HepG2 (cell line): ENCODE data around the gene NAIF1. TPM values are rescaled to one million over a fixed set of nuclear protein-coding genes. Genes with fewer than 3 reads are reported as not detected.

Experiments
- ATAC-seq: fragments of 200-7000 bp; cut with Tn5 transposase; 3 replicates; pipeline ENCODE4 v1.9.1; 2020; ENCODE audit warnings: mild to moderate bottlenecking, moderate library complexity
- BruUV-seq: library from RNA; stranded (reverse); fragments of 400-500 nt; replicated peaks from 2 replicates; lab custom pipeline; 2021; lab: Mats Ljungman, UMichigan
- CTCF ChIA-PET: fragments of 300-600 bp; formaldehyde crosslinking; extraction: SDS; loops from one replicate; lab custom pipeline; 2021; ENCODE audit warnings: low total read pairs, inconsistent platforms, low intra/inter-chr PET ratio; lab: Yijun Ruan, JAX
- POLR2A ChIA-PET: fragments of 350-600 bp; sonication (Branson Sonifier 250); formaldehyde crosslinking; loops from one replicate; lab custom pipeline; 2020; ENCODE audit warnings: antibody characterized with exemption, inconsistent platforms; lab: Yijun Ruan, JAX
- DNase-seq: peaks from one replicate; pipeline ENCODE4 v3.0.0-alpha.2; 2015; ENCODE audit warnings: low spot score
- FAIRE-seq: peaks from 3 replicates; lab custom pipeline; 2011; peaks lifted over from hg19 to GRCh38; lab: Jason Lieb, UNC
- H2AFZ ChIP-seq: one replicate; pipeline ENCODE4 v1.6.1; 2011; ENCODE audit warnings: low read length, inconsistent platforms
- H3K27ac ChIP-seq: fragments of 300-600 bp; 3 replicates; pipeline ENCODE4 v1.8.0; 2011; ENCODE audit warnings: mixed run types, mild to moderate bottlenecking, mixed read lengths, low read length, inconsistent platforms; ENCODE audit not compliant: insufficient read depth; ENCODE audit errors: extremely low read length
- H3K27me3 ChIP-seq, 2 experiments: fragments of 200-600 bp in 1 of 2; 2 replicates in 1 of 2; 3 replicates in 1 of 2; pipeline versions ENCODE4 v1.6.0 to v1.8.0; 2011; ENCODE audit warnings: low read length in 2 of 2, mild to moderate bottlenecking in 2 of 2, moderate library complexity in 2 of 2, inconsistent platforms in 1 of 2; ENCODE audit not compliant: insufficient read depth in 2 of 2, control insufficient read depth in 1 of 2
- H3K36me3 ChIP-seq, 2 experiments: fragments of 200-600 bp in 1 of 2; replicated peaks in 1 of 2; 2 replicates in 1 of 2; 3 replicates in 1 of 2; pipeline versions ENCODE4 v1.5.1 to v1.8.0; 2011; ENCODE audit warnings: low read length in 2 of 2, inconsistent platforms in 1 of 2; ENCODE audit not compliant: insufficient read depth in 2 of 2, control insufficient read depth in 1 of 2
- H3K4me1 ChIP-seq: 2 replicates; pipeline ENCODE4 v1.5.1; 2012; ENCODE audit warnings: low read length, inconsistent platforms; ENCODE audit not compliant: insufficient read depth
- H3K4me2 ChIP-seq: 2 replicates; pipeline ENCODE4 v1.6.0; 2011; ENCODE audit warnings: low read depth, low read length, inconsistent platforms
- H3K4me3 ChIP-seq, 3 experiments: fragments of 200-600 bp in 1 of 3; sonication (generic), shearing (Covaris generic) in 1 of 3; replicated peaks in 1 of 3; 2 replicates each; pipeline ENCODE4 v1.5.1; 2011 to 2016; ENCODE audit warnings: low read length in 3 of 3, inconsistent platforms in 2 of 3, low read depth in 2 of 3, mild to moderate bottlenecking in 2 of 3, control low read depth in 1 of 3, mixed read lengths in 1 of 3; ENCODE audit not compliant: insufficient read depth in 1 of 3
- H3K79me2 ChIP-seq: one replicate; pipeline ENCODE4 v1.6.1; 2011; ENCODE audit warnings: low read length, inconsistent platforms; ENCODE audit not compliant: insufficient read depth
- H3K9ac ChIP-seq: 2 replicates; pipeline ENCODE4 v1.6.0; 2011; ENCODE audit warnings: mild to moderate bottlenecking, low read depth, low read length, inconsistent platforms; ENCODE audit not compliant: insufficient read depth
- H3K9me3 ChIP-seq: 2 replicates; pipeline ENCODE4 v1.5.1; 2012; ENCODE audit warnings: mild to moderate bottlenecking, low read length
- H4K20me1 ChIP-seq: 2 replicates; pipeline ENCODE4 v1.6.0; 2011; ENCODE audit warnings: inconsistent platforms, mild to moderate bottlenecking, low read length, moderate library complexity; ENCODE audit not compliant: insufficient read depth
- CREB1 ChIP-seq, 2 experiments: fragments of 450-650 bp in 1 of 2; IDR thresholded peaks; 2 replicates each; pipeline ENCODE4 v1.6.1; 2016 to 2017; ENCODE audit warnings: control low read depth in 1 of 2, mild to moderate bottlenecking in 1 of 2, missing compliant biosample characterization in 1 of 2, missing genetic modification characterization in 1 of 2
- HIC2 ChIP-seq: sonication (generic); formaldehyde crosslinking; IDR thresholded peaks from 2 replicates; pipeline ENCODE4 v1.9.0; 2022; ENCODE audit warnings: low read depth, missing genetic modification reagents
- KDM5A ChIP-seq: fragments of 200-600 bp; sonication (generic); IDR thresholded peaks from 2 replicates; pipeline ENCODE4 v1.7.0; 2018; ENCODE audit warnings: antibody characterized with exemption, mild to moderate bottlenecking, low read length, borderline replicate concordance
- RAD21 ChIP-seq: fragments of 450-650 bp; formaldehyde crosslinking; IDR thresholded peaks from 2 replicates; pipeline ENCODE4 v1.5.0; 2020; ENCODE audit warnings: mild to moderate bottlenecking
- SRF ChIP-seq: IDR thresholded peaks from 2 replicates; pipeline ENCODE4 v1.6.1; 2011; ENCODE audit warnings: mild to moderate bottlenecking, low read depth, low read length, moderate library complexity
- ZFP1 ChIP-seq: IDR thresholded peaks from 2 replicates; pipeline ENCODE4 v1.6.1; 2016
- ZNF225 ChIP-seq: sonication (generic); formaldehyde crosslinking; IDR thresholded peaks from 2 replicates; pipeline ENCODE4 v1.4.0; 2020; ENCODE audit warnings: mild to moderate bottlenecking, missing genetic modification reagents
- ZNF296 ChIP-seq: sonication (generic); formaldehyde crosslinking; conservative IDR thresholded peaks from 2 replicates; pipeline ENCODE4 v1.5.0; 2020; ENCODE audit warnings: mild to moderate bottlenecking, missing genetic modification reagents
- ZNF512 ChIP-seq: sonication (generic); formaldehyde crosslinking; IDR thresholded peaks from 2 replicates; pipeline ENCODE4 v1.4.0; 2020; ENCODE audit warnings: mild to moderate bottlenecking, missing genetic modification reagents
- ZNF777 ChIP-seq: sonication (generic); formaldehyde crosslinking; IDR thresholded peaks from 2 replicates; pipeline ENCODE4 v1.4.0; 2020; ENCODE audit warnings: missing genetic modification reagents
- WGBS: methylation state at CpG from one replicate; pipeline ENCODE4 v1.1.6; 2017; ENCODE audit warnings: low lambda C conversion rate; 5-methylcytosine and 5-hydroxymethylcytosine counted together
- in situ Hi-C: cut with HindIII; loops from 2 replicates; pipeline ENCODE4 v1.10.0; 2017; ENCODE audit warnings: low pct_unique_long_range_greater_than_20kb; ENCODE audit not compliant: extremely low pct_ligation_motif_present
- intact Hi-C: fragments of 100-400 bp; cut with micrococcal nuclease; formaldehyde crosslinking; loops from one replicate; pipeline ENCODE4 v1.10.0; 2022; ENCODE audit not compliant: unreplicated experiment
- polyA plus RNA-seq, 8 experiments: library from polyadenylated mRNA; depleted of rRNA in 3 of 8; stranded (reverse) in 7 of 8; unstranded in 1 of 8; fragments of >200 nt; fragmentation: Illumina TruSeq in 4 of 8; extraction: Trizol in 4 of 8; gene quantifications; 2 replicates each; pipeline versions ENCODE4 v1.2.1 to v1.2.3, GENCODE V29; 2011 to 2016; ENCODE audit warnings: low read depth in 4 of 8, missing spikeins in 1 of 8, mixed read lengths in 1 of 8; ENCODE audit not compliant: insufficient read depth in 1 of 8
- total RNA-seq, 5 experiments: library from RNA; depleted of rRNA; stranded (reverse); fragments of >200 nt; fragmentation: Illumina TruSeq; extraction: Trizol; gene quantifications; 2 replicates each; pipeline ENCODE4 v1.2.3, GENCODE V29; 2016; ENCODE audit warnings: low read depth in 1 of 5
- TF ChIP-seq, protein P1 (sequence below): sonication (generic); formaldehyde crosslinking; IDR thresholded peaks from 2 replicates; pipeline ENCODE4 v1.5.0; 2020; ENCODE audit warnings: missing genetic modification reagents
- TF ChIP-seq, protein P2 (sequence below): sonication (generic); formaldehyde crosslinking; IDR thresholded peaks from 2 replicates; pipeline ENCODE4 v1.8.1; 2023; ENCODE audit warnings: mild to moderate bottlenecking, missing genetic modification reagents, borderline replicate concordance

The NAIF1 gene
- total and polyA plus RNA-seq, 2 of the 13 experiments (the other 11 are each of a cell fraction or from before 2014, with no cell fraction given) = 6.0 to 6.9 TPM

GRCh38 chr9:128093011-128093410 is 25.9 kb upstream of the NAIF1 start:
- WGBS = 94% methylated on average over 4 of the region's 4 CpGs
- in situ Hi-C loops = no loop called here
- TF ChIP-seq, protein P1, sequence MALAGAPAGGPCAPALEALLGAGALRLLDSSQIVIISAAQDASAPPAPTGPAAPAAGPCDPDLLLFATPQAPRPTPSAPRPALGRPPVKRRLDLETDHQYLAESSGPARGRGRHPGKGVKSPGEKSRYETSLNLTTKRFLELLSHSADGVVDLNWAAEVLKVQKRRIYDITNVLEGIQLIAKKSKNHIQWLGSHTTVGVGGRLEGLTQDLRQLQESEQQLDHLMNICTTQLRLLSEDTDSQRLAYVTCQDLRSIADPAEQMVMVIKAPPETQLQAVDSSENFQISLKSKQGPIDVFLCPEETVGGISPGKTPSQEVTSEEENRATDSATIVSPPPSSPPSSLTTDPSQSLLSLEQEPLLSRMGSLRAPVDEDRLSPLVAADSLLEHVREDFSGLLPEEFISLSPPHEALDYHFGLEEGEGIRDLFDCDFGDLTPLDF (CRISPR knock-in tag) = no peak
- TF ChIP-seq ZFP1 (CRISPR knock-in tag) (no peak), SRF (no peak), ZNF512 (CRISPR knock-in tag) (no peak), CREB1 (IDR thresholded peaks at IDR 0.05) (no peak), CREB1 (CRISPR knock-in tag; IDR thresholded peaks at IDR 0.05) (no peak), HIC2 (CRISPR knock-in tag) (no peak), ZNF296 (CRISPR knock-in tag) (no peak), ZNF225 (CRISPR knock-in tag) (no peak), RAD21 (CRISPR knock-in tag) (no peak), ZNF777 (CRISPR knock-in tag) (no peak), KDM5A (no peak)
- TF ChIP-seq, protein P2, sequence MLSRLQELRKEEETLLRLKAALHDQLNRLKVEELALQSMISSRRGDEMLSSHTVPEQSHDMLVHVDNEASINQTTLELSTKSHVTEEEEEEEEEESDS = no peak
- TF ChIP-seq, all 625 proteins: peak for 0
- Histone ChIP-seq H3K4me2 (no peak overlapping the region), H4K20me1 (no peaks in the 10 kb centered on the region), H3K4me3 (no peak overlapping the region), H3K27me3 (no peaks in the 10 kb centered on the region), H3K4me1 (peaks cover 46% of the 10 kb centered on the region), H3K36me3 (no peaks in the 10 kb centered on the region; a peak in 3 of 5 replicates), H3K9me3 (no peaks in the 10 kb centered on the region), H3K27ac (no peak overlapping the region), H3K79me2 (peaks cover 14% of the 10 kb centered on the region), H2AFZ (no peak overlapping the region), H3K9ac (no peak overlapping the region)
- FAIRE-seq (no peak), ATAC-seq (no peak), DNase-seq (no peak)
- no TSS peak for BruUV-seq
- ChIA-PET CTCF (no interaction called here), POLR2A (no interaction called here)
- intact Hi-C loops = no loop called here
